Measurements from ENCODE around the gene MIB2. TPM values are rescaled to one million over a fixed set of nuclear protein-coding genes. Genes with fewer than 3 reads are reported as not detected.
"Not testable (repeated sequence)": the region's sequence is repeated elsewhere in the genome, so short reads cannot be mapped to it uniquely, and the experiment has no call there.

MIB2 gene
- total and polyA plus RNA-seq, 7 experiments from 2014 or later: 23.4 to 129 (median 60.6) TPM

- H3K27ac Mint-ChIP-seq; ATAC-seq; H3K4me3 Mint-ChIP-seq; H3K27ac ChIP-seq (ENCODE audit: low read depth, low read length); H3K27me3 ChIP-seq (ENCODE audit: control insufficient read depth in 2 of 2, insufficient read depth in 2 of 2, low read length in 2 of 2); CTCF ChIA-PET; H3K9me3 Mint-ChIP-seq; H3K4me3 ChIP-seq (ENCODE audit: low read length); H3K27me3 Mint-ChIP-seq; H3K9me3 ChIP-seq (ENCODE audit: control insufficient read depth in 2 of 3, low read length in 3 of 3); DNase-seq; POLR2A ChIA-PET: not testable (repeated sequence)
- intact Hi-C loops (cut with micrococcal nuclease): loop anchor here in 1 of 2 donors (5.0 kb wide), 1 partner anchor 232 kb away; no protein-coding TSS in a partner anchor
- H3K36me3 ChIP-seq (ENCODE audit: control insufficient read depth in 2 of 3, insufficient read depth in 3 of 3, low read length in 3 of 3): peaks cover 0 to 27% (median 9%) of the 10 kb centered on the region in 3 experiments
- peaks cover 9 to 10% of the 10 kb centered on the region in 2 donors for H3K4me1 ChIP-seq (ENCODE audit: control insufficient read depth in 2 of 2, insufficient read depth in 2 of 2, low read length in 2 of 2)
- H3K36me3 Mint-ChIP-seq: peaks cover 0 to 11% (median 0%) of the 10 kb centered on the region in 5 donors
- peaks cover 19 to 29% (median 22%) of the 10 kb centered on the region in 7 donors for H3K4me1 Mint-ChIP-seq
Observed at GRCh38 chr1:1675218-1675617, 59.9 kb downstream of the MIB2 start.

- POLR2A ChIA-PET; H3K9me3 ChIP-seq (ENCODE audit: control insufficient read depth in 2 of 3, low read length in 3 of 3); H3K9me3 Mint-ChIP-seq; CTCF ChIA-PET; H3K4me3 Mint-ChIP-seq; H3K27ac Mint-ChIP-seq; H3K27ac ChIP-seq (ENCODE audit: low read depth, low read length); ATAC-seq; H3K27me3 Mint-ChIP-seq; H3K27me3 ChIP-seq (ENCODE audit: control insufficient read depth in 2 of 2, insufficient read depth in 2 of 2, low read length in 2 of 2); H3K4me3 ChIP-seq (ENCODE audit: low read length); DNase-seq: not testable (repeated sequence)
- Mint-ChIP-seq H3K36me3 (peaks cover 0 to 11% (median 0%) of the 10 kb centered on the region in 5 donors), H3K4me1 (peaks cover 19 to 29% (median 25%) of the 10 kb centered on the region in 7 donors)
- Histone ChIP-seq H3K4me1 (ENCODE audit: control insufficient read depth in 2 of 2, insufficient read depth in 2 of 2, low read length in 2 of 2) (peaks cover 9 to 10% of the 10 kb centered on the region in 2 donors), H3K36me3 (ENCODE audit: control insufficient read depth in 2 of 3, insufficient read depth in 3 of 3, low read length in 3 of 3) (peaks cover 0 to 20% (median 9%) of the 10 kb centered on the region in 3 experiments)
- intact Hi-C loops (cut with micrococcal nuclease): loop anchor here in 1 of 2 donors (5.0 kb wide), 1 partner anchor 231 kb away; no protein-coding TSS in a partner anchor
Observed at GRCh38 chr1:1676087-1676486, 60.8 kb downstream of the MIB2 start.

GRCh38 chr1:1677718-1678580, 62.6 kb downstream of the MIB2 start:
- no peaks in the 10 kb centered on the region for H3K27me3 Mint-ChIP-seq
- DNase-seq (peak in 8 of 9 donors; percentile 38 to 69 (median 60)), ATAC-seq (peak; percentile 77)
- peak overlapping the region; percentile 82 to 97 (median 90) for H3K4me3 Mint-ChIP-seq
- ChIA-PET POLR2A (interaction anchor here (0.6 to 2.3 kb wide), 10 partner anchors 8 to 618 kb away, joined by 3 to 6 read pairs (median 3); partner anchors contain the start of gene MIB2), CTCF (no interaction called here)
- Histone ChIP-seq H3K27me3 (ENCODE audit: control insufficient read depth in 2 of 2, insufficient read depth in 2 of 2, low read length in 2 of 2) (no peaks in the 10 kb centered on the region), H3K4me3 (ENCODE audit: low read length) (peak overlapping the region; percentile 77), H3K4me1 (ENCODE audit: control insufficient read depth in 2 of 2, insufficient read depth in 2 of 2, low read length in 2 of 2) (peaks cover 9 to 10% of the 10 kb centered on the region in 2 donors), H3K27ac (ENCODE audit: low read depth, low read length) (peak overlapping the region; percentile 88), H3K36me3 (ENCODE audit: control insufficient read depth in 2 of 3, insufficient read depth in 3 of 3, low read length in 3 of 3) (peaks cover 0 to 10% (median 0%) of the 10 kb centered on the region in 3 experiments), H3K9me3 (ENCODE audit: control insufficient read depth in 2 of 3, low read length in 3 of 3) (no peaks in the 10 kb centered on the region)
- H3K9me3 Mint-ChIP-seq: no peaks in the 10 kb centered on the region
- intact Hi-C loops (cut with micrococcal nuclease): loop anchor here (2.0 to 5.0 kb wide), 2 partner anchors 19 to 229 kb away; partner anchors contain the start of gene CDK11B (in 1 of the 2)
- H3K36me3 Mint-ChIP-seq: peaks cover 0 to 6% (median 0%) of the 10 kb centered on the region in 5 donors
- peaks cover 24 to 35% (median 27%) of the 10 kb centered on the region in 7 donors for H3K4me1 Mint-ChIP-seq
- peak overlapping the region; percentile 91 to 100 (median 96) for H3K27ac Mint-ChIP-seq

- Mint-ChIP-seq H3K27ac (peak overlapping the region; percentile 91 to 100 (median 96)), H3K36me3 (peaks cover 0 to 11% (median 0%) of the 10 kb centered on the region in 5 donors), H3K4me3 (peak overlapping the region; percentile 82 to 97 (median 90)), H3K27me3 (no peaks in the 10 kb centered on the region), H3K4me1 (peaks cover 24 to 43% (median 30%) of the 10 kb centered on the region in 7 donors), H3K9me3 (no peaks in the 10 kb centered on the region)
- H3K27ac ChIP-seq (ENCODE audit: low read depth, low read length): peak overlapping the region; percentile 88
- POLR2A ChIA-PET: interaction anchor here (0.6 to 2.3 kb wide), 7 partner anchors 9 to 617 kb away, joined by 3 to 6 read pairs (median 4); partner anchors contain the start of gene MIB2
- no peaks in the 10 kb centered on the region for H3K9me3 ChIP-seq (ENCODE audit: control insufficient read depth in 2 of 3, low read length in 3 of 3)
- CTCF ChIA-PET: interaction anchor here (0.7 kb wide), 1 partner anchor 14 kb away, joined by 3 read pairs; the partner anchor contains the start of gene SLC35E2B
- intact Hi-C loops (cut with micrococcal nuclease): loop anchor here (2.0 to 5.0 kb wide), 2 partner anchors 20 to 229 kb away; partner anchors contain the start of gene CDK11B (in 1 of the 2)
- H3K36me3 ChIP-seq (ENCODE audit: control insufficient read depth in 2 of 3, insufficient read depth in 3 of 3, low read length in 3 of 3): peaks cover 0 to 16% (median 0%) of the 10 kb centered on the region in 3 experiments
- peak; percentile 56 for ATAC-seq
- peak in 6 of 9 donors; percentile 29 to 56 (median 50) for DNase-seq
- no peaks in the 10 kb centered on the region for H3K27me3 ChIP-seq (ENCODE audit: control insufficient read depth in 2 of 2, insufficient read depth in 2 of 2, low read length in 2 of 2)
- H3K4me1 ChIP-seq (ENCODE audit: control insufficient read depth in 2 of 2, insufficient read depth in 2 of 2, low read length in 2 of 2): peaks cover 9 to 10% of the 10 kb centered on the region in 2 donors
- H3K4me3 ChIP-seq (ENCODE audit: low read length): peak overlapping the region; percentile 77
Observed at GRCh38 chr1:1678581-1679380, 63.5 kb downstream of the MIB2 start.

Other genes starting within 250 kb of the MIB2 start
- 100 to 1,000 TPM in 1 of 5 experiments, 10 to 100 TPM in 4; 53.8 to 107 (median 64.5) TPM for gene AURKAIP1, start 240.3 kb upstream of the MIB2 start, total RNA-seq
- 100 to 1,000 TPM; 135 to 160 TPM for gene AURKAIP1, start 240.3 kb upstream of the MIB2 start, polyA plus RNA-seq
- 100 to 1,000 TPM; 130 to 403 (median 278) TPM for gene CCNL2, start 216.2 kb upstream of the MIB2 start, total RNA-seq
- 10 to 100 TPM; 16.3 to 38.3 TPM for gene CCNL2, start 216.2 kb upstream of the MIB2 start, polyA plus RNA-seq
- 100 to 1,000 TPM in 4 of 5 experiments, 10 to 100 TPM in 1; 91.2 to 135 (median 122) TPM for gene MRPL20, start 208.2 kb upstream of the MIB2 start, total RNA-seq
- 100 to 1,000 TPM; 221 to 239 TPM for gene MRPL20, start 208.2 kb upstream of the MIB2 start, polyA plus RNA-seq
- gene ANKRD65, start 194.2 kb upstream of the MIB2 start, total RNA-seq: not detected
- gene ANKRD65, start 194.2 kb upstream of the MIB2 start, polyA plus RNA-seq: not detected
- gene VWA1, start 179.8 kb upstream of the MIB2 start, total RNA-seq: 1 to 10 TPM in 1 of 5 experiments, under 1 TPM in 1, not detected in 3; 0.15 to 1.2 TPM
- gene VWA1, start 179.8 kb upstream of the MIB2 start, polyA plus RNA-seq: not detected
- 1 to 10 TPM in 4 of 5 experiments, under 1 TPM in 1; 0.61 to 2.0 (median 1.4) TPM for gene ATAD3C, start 165.8 kb upstream of the MIB2 start, total RNA-seq
- under 1 TPM; 0.64 to 0.76 TPM for gene ATAD3C, start 165.8 kb upstream of the MIB2 start, polyA plus RNA-seq
- 10 to 100 TPM; 42.5 to 53.8 (median 51.7) TPM for gene ATAD3B, start 143.7 kb upstream of the MIB2 start, total RNA-seq
- gene ATAD3B, start 143.7 kb upstream of the MIB2 start, polyA plus RNA-seq: 1 to 10 TPM; 4.5 to 6.1 TPM
- gene ATAD3A, start 103.3 kb upstream of the MIB2 start, total RNA-seq: 10 to 100 TPM; 21.0 to 41.3 (median 22.9) TPM
- gene ATAD3A, start 103.3 kb upstream of the MIB2 start, polyA plus RNA-seq: 10 to 100 TPM in 1 of 2 donors, 1 to 10 TPM in 1; 5.4 to 11.6 TPM
- gene TMEM240, start 74.9 kb upstream of the MIB2 start, total RNA-seq: 1 to 10 TPM in 3 of 5 experiments, under 1 TPM in 1, not detected in 1; 0.66 to 2.8 (median 1.7) TPM
- under 1 TPM in 1 of 2 donors, not detected in 1; 0.84 TPM for gene TMEM240, start 74.9 kb upstream of the MIB2 start, polyA plus RNA-seq
- 100 to 1,000 TPM; 121 to 148 (median 137) TPM for gene SSU72, start 40.6 kb upstream of the MIB2 start, total RNA-seq
- 100 to 1,000 TPM; 211 to 267 TPM for gene SSU72, start 40.6 kb upstream of the MIB2 start, polyA plus RNA-seq
- gene FNDC10, start 15.4 kb upstream of the MIB2 start, total RNA-seq: 10 to 100 TPM in 1 of 5 experiments, 1 to 10 TPM in 4; 3.2 to 10.7 (median 4.0) TPM
- 1 to 10 TPM; 1.3 to 1.6 TPM for gene FNDC10, start 15.4 kb upstream of the MIB2 start, polyA plus RNA-seq
- gene MMP23B, start 16.7 kb downstream of the MIB2 start, total RNA-seq: 10 to 100 TPM in 1 of 5 experiments, 1 to 10 TPM in 4; 2.7 to 12.8 (median 4.2) TPM
- gene MMP23B, start 16.7 kb downstream of the MIB2 start, polyA plus RNA-seq: not detected
- 10 to 100 TPM; 32.3 to 45.4 (median 41.9) TPM for gene CDK11B, start 43.5 kb downstream of the MIB2 start, total RNA-seq
- 10 to 100 TPM; 11.8 to 16.5 TPM for gene CDK11B, start 43.5 kb downstream of the MIB2 start, polyA plus RNA-seq
- 100 to 1,000 TPM in 2 of 5 experiments, 10 to 100 TPM in 3; 69.9 to 138 (median 76.7) TPM for gene SLC35E2B, start 77.3 kb downstream of the MIB2 start, total RNA-seq
- gene SLC35E2B, start 77.3 kb downstream of the MIB2 start, polyA plus RNA-seq: 10 to 100 TPM; 45.4 to 66.3 TPM
- 100 to 1,000 TPM in 4 of 5 experiments, 10 to 100 TPM in 1; 91.5 to 218 (median 157) TPM for gene CDK11A, start 108.9 kb downstream of the MIB2 start, total RNA-seq
- 10 to 100 TPM in 1 of 2 donors, 1 to 10 TPM in 1; 9.8 to 17.2 TPM for gene CDK11A, start 108.9 kb downstream of the MIB2 start, polyA plus RNA-seq
- 100 to 1,000 TPM in 1 of 5 experiments, 10 to 100 TPM in 4; 45.2 to 115 (median 50.3) TPM for gene NADK, start 163.0 kb downstream of the MIB2 start, total RNA-seq
- gene NADK, start 163.0 kb downstream of the MIB2 start, polyA plus RNA-seq: 10 to 100 TPM; 14.7 to 24.0 TPM